ENCODE results near the gene RNF217.
"Not testable (repeated sequence)": the region's sequence is repeated elsewhere in the genome, so short reads cannot be mapped to it uniquely, and the experiment has no call there.

RNF217 gene

GRCh38 chr6:125019918-125020317, 57.7 kb downstream of the RNF217 start:
- DNase-seq: no peak

- DNase-seq: no peak
Observed at GRCh38 chr6:125020385-125020784, 58.1 kb downstream of the RNF217 start.

- DNase-seq: no peak
Observed at GRCh38 chr6:125022391-125022989, 60.3 kb downstream of the RNF217 start.

- DNase-seq: no peak
Observed at GRCh38 chr6:125025164-125025854, 63.1 kb downstream of the RNF217 start.

- no peak for DNase-seq
Observed at GRCh38 chr6:125027287-125027686, 65.0 kb downstream of the RNF217 start.

GRCh38 chr6:125030969-125031368, 68.7 kb downstream of the RNF217 start:
- no peak for DNase-seq

- no peak for DNase-seq
Observed at GRCh38 chr6:125031385-125031784, 69.1 kb downstream of the RNF217 start.

GRCh38 chr6:125034929-125035328, 72.7 kb downstream of the RNF217 start:
- DNase-seq: not testable (repeated sequence)

GRCh38 chr6:125036486-125036885, 74.2 kb downstream of the RNF217 start:
- not testable (repeated sequence) for DNase-seq

GRCh38 chr6:125037827-125038226, 75.6 kb downstream of the RNF217 start:
- DNase-seq: no peak

- no peak for DNase-seq
Observed at GRCh38 chr6:125038925-125039324, 76.7 kb downstream of the RNF217 start.

GRCh38 chr6:125041740-125042459, 79.7 kb downstream of the RNF217 start:
- no peak for DNase-seq

GRCh38 chr6:125044066-125044465, 81.8 kb downstream of the RNF217 start:
- DNase-seq: no peak

GRCh38 chr6:125044667-125045066, 82.4 kb downstream of the RNF217 start:
- no peak for DNase-seq

- no peak for DNase-seq
Observed at GRCh38 chr6:125046107-125046925, 84.1 kb downstream of the RNF217 start.

- no peak for DNase-seq
Observed at GRCh38 chr6:125048274-125048673, 86.0 kb downstream of the RNF217 start.

- DNase-seq: no peak
Observed at GRCh38 chr6:125050663-125051318, 88.6 kb downstream of the RNF217 start.

GRCh38 chr6:125053809-125054208, 91.6 kb downstream of the RNF217 start:
- DNase-seq: no peak

GRCh38 chr6:125054331-125054730, 92.1 kb downstream of the RNF217 start:
- DNase-seq: no peak

- no peak for DNase-seq
Observed at GRCh38 chr6:125057392-125058246, 95.4 kb downstream of the RNF217 start.

- DNase-seq: no peak
Observed at GRCh38 chr6:125058546-125058945, 96.3 kb downstream of the RNF217 start.

- no peak for DNase-seq
Observed at GRCh38 chr6:125063307-125063706, 101.1 kb downstream of the RNF217 start.
